GM10248 (cell line): ENCODE results near the gene SART1.

Source experiments
- CTCF ChIA-PET: fragments of 300-600 bp; sonication (Branson Sonifier 250); formaldehyde crosslinking; extraction: SDS; loops from one replicate; lab custom pipeline; 2021; ENCODE audit warnings: antibody characterized with exemption; lab: Yijun Ruan, JAX
- POLR2A ChIA-PET: fragments of 350-650 bp; sonication (Branson Sonifier 250); formaldehyde crosslinking; extraction: SDS; loops from one replicate; lab custom pipeline; 2020; ENCODE audit warnings: antibody characterized with exemption; lab: Yijun Ruan, JAX
- DNase-seq: peaks from one replicate; pipeline ENCODE4 v3.0.0; 2012; ENCODE audit errors: extremely low spot score
- CTCF ChIP-seq: IDR thresholded peaks from 2 replicates; pipeline ENCODE4 v1.5.1; 2012; ENCODE audit warnings: mild to moderate bottlenecking, low read depth; ENCODE audit errors: extremely low read depth, missing control alignments, control extremely low read depth

The SART1 gene

DNA sequence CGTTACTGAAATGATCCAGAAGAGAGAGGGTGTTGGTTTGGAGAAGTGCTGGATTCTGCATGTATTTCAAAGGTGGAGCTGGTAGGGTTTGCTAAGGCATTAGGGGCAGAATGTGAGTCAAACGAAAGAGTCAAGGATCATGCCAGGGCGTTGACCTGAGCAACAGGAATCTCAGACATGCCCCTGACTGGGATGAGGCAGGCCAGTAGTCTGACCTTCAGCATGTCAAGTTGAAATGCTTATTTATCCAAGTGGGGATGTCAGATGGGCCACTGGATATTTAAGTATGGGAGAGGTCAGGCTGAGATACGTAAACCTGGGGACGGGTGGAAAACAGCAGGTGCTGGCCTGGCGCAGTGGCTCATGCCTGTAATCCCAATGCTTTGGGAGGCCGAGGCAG is 19.0 kb upstream of the SART1 start:
- DNase-seq = no peak
- TF ChIP-seq CTCF = no peak
- ChIA-PET CTCF (interaction anchor here (1.3 to 2.1 kb wide), 2 partner anchors 58 to 162 kb away, joined by 4 to 7 read pairs; no protein-coding TSS in a partner anchor), POLR2A (no interaction called here)

DNA sequence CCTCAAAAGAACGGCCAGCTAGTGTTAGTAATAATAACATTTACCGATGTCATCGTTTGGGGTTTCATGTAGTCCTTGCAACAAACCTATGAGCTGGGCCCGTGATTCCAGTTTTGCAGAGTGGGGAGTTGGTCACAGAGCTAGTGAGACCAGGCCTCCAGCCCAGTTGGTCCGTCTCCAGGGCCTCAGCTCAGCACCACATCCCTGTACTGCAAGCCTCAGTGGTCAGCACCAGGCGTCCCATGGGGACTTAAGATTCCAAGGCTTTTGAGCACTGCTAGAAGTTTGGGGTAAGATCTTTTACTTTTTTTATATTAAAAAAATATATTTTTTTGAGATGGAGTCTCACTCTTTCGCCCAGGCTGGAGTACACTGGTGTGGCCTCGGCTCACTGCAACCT is 17.3 kb upstream of the SART1 start:
- DNase-seq = no peak
- POLR2A ChIA-PET = no interaction called here
- CTCF ChIA-PET = interaction anchor here (1.1 to 1.2 kb wide), 2 partner anchors 15 to 85 kb away, joined by 3 to 5 read pairs; no protein-coding TSS in a partner anchor
- TF ChIP-seq CTCF = no peak

DNA sequence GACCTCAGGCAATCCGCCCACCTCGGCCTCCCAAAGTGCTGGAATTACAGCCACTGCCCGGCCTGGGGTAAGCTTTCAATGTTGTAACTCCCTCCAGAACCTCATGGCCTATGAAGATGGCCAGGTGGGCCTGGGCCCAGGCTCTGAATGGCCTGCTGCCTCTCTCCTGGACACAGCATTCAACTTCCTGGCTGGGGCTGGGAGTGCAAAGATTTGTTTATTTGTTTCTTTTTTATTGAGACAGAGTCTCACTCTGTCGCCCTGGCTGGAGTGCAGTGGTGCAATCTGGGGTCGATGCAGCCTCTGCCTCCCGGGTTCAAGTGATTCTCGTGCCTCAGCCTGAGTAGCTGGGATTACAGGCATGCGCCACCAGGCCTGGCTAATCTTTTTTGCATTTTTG is 16.8 kb upstream of the SART1 start:
- ChIA-PET CTCF (interaction anchor here (1.1 to 1.2 kb wide), 2 partner anchors 16 to 85 kb away, joined by 3 to 5 read pairs; no protein-coding TSS in a partner anchor), POLR2A (no interaction called here)
- no peak for DNase-seq
- no peak for TF ChIP-seq CTCF

DNA sequence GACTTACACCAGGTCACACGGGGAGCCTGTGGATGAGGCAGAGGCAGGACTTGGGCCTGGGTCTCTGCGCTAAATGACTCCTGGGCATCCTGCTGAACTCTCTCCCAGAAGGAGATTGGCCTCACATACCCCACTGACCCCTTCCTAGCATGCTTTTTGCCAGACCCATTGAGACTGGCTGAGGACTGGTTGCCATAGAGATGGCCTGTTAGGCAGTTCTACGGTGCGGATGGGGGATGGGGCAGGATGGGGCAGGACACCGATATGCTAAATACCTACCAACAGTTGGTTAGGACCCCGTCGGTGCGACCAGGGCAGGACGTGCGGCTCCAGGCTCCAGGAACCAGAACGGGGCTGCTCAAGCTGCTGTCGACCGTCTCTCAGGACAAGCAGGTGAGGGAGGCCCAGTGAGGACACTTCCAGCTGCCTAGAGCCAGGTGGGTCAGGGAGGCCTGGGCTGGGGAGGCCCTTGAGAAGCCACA is 16.1 kb upstream of the SART1 start, which contains the start of gene TSGA10IP:
TSGA10IP (plus strand) TSS at position 51 of the 482 bp plus-strand sequence; CDS start at position 247, 196 bp downstream.
- no peak for TF ChIP-seq CTCF
- ChIA-PET POLR2A (no interaction called here), CTCF (interaction anchor here (1.2 kb wide), 1 partner anchor 86 kb away, joined by 3 read pairs; no protein-coding TSS in a partner anchor)
- DNase-seq = no peak

DNA sequence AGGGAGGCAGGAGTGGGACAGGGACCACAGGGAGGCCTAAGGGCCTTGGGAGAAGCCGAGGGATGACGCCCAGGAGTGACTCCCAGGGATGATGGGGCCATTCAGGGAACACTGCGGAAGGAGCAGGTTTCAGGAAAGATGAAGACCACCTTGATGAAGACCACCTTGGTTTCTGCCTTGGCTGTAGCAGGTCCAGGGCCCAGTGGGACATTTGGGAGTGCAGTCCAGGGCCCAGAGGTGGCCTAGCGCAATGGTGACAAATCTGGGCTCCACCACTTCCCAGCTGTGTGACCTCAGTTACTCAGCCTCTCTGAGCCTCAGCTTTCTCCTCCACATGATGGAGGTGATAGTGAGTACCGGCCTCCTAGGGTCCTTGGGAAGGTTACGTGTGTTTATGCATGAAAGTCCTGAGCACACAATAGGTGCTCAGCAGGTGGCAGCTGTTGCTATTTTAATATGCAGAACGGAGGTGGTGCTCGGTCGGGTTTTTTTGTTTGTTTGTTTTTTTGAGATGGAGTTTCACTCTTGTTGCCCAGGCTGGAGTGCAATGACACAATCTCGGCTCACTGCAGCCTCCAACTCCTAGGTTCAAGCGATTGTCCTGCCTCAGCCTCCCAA is 15.5 kb upstream of the SART1 start:
- POLR2A ChIA-PET = no interaction called here
- no peak for TF ChIP-seq CTCF

DNA sequence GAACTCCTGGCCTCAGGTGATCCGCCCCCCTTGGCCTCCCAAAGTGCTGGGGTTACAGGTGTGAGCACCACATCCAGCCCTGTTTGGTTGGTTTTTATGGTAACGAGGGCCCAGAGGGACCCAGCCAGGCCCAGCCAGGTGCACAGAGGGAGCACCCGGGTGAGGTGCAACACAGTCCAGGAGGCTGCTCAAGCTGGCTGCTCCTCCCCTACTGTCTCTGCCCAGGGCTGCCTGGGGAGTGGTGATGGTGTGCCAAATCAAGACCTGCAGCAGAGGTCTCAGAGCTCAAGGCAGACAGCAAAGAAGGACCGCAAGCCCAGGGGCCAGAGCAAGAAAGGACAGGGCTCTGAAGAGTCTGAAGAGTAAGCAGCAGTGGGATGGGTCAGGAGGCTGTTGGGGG is 14.9 kb upstream of the SART1 start:
- CTCF ChIA-PET = interaction anchor here (0.9 to 1.5 kb wide), 3 partner anchors 10 to 167 kb away, joined by 3 to 7 read pairs (median 3); partner anchors contain the start of gene FIBP
- no peak for TF ChIP-seq CTCF
- DNase-seq = no peak
- POLR2A ChIA-PET = no interaction called here

More for the DNA sequence above, 15.5 kb upstream of the SART1 start:
- CTCF ChIA-PET = interaction anchor here (0.9 to 1.5 kb wide), 2 partner anchors 58 to 166 kb away, joined by 3 to 7 read pairs; partner anchors contain the start of gene FIBP
- no peak for DNase-seq
